ENCODE data around the gene TNFAIP2. TPM values are rescaled to one million over a fixed set of nuclear protein-coding genes. Genes with fewer than 3 reads are reported as not detected.
"Not testable (repeated sequence)": the region's sequence is repeated elsewhere in the genome, so short reads cannot be mapped to it uniquely, and the experiment has no call there.

TNFAIP2 gene
- polyA plus RNA-seq, 2 donors, result 93.7 to 219 TPM

DNA sequence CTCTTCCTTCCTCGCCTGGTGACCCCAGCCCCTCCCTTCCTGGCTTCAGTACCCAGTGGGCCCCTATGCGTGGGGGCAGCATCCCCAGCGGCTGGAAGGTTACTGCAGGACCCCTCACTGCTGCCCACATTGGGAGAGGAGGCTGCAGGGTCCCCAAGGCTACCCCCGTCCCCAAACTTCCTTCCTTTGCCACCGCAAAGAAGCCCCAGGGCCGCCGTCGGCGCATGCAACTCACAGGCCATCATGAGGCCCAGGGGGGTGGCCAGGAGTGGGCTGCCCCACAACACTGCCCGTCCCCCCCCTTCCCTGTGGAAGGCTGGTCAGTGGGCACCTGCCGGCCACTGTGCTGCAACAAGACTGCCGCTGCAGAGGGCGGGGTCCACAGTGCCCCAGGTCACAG lies 9.5 kb upstream of the TNFAIP2 start:
- Histone ChIP-seq H3K27me3 (ENCODE audit: control insufficient read depth in 1 of 2, insufficient read depth in 2 of 2, low read length in 2 of 2) (no peaks in the 10 kb centered on the region), H3K9me3 (ENCODE audit: control insufficient read depth in 2 of 2, insufficient read depth in 1 of 2, low read depth in 1 of 2, low read length in 1 of 2) (no peaks in the 10 kb centered on the region), H3K4me3 (ENCODE audit: low read depth in 1 of 2, low read length in 2 of 2) (no peak overlapping the region), H3K4me1 (ENCODE audit: control insufficient read depth in 2 of 2, insufficient read depth in 2 of 2, low read length in 1 of 2) (peaks cover 13 to 29% of the 10 kb centered on the region in 2 donors), H3K36me3 (ENCODE audit: control insufficient read depth in 2 of 2, insufficient read depth in 2 of 2, low read length in 1 of 2) (no peaks in the 10 kb centered on the region), H3K27ac (ENCODE audit: low read depth in 2 of 2, low read length in 1 of 2) (no peak overlapping the region)
- 87% methylated on average over 12 to 13 of the region's 13 CpGs for WGBS, 2 donors

DNA sequence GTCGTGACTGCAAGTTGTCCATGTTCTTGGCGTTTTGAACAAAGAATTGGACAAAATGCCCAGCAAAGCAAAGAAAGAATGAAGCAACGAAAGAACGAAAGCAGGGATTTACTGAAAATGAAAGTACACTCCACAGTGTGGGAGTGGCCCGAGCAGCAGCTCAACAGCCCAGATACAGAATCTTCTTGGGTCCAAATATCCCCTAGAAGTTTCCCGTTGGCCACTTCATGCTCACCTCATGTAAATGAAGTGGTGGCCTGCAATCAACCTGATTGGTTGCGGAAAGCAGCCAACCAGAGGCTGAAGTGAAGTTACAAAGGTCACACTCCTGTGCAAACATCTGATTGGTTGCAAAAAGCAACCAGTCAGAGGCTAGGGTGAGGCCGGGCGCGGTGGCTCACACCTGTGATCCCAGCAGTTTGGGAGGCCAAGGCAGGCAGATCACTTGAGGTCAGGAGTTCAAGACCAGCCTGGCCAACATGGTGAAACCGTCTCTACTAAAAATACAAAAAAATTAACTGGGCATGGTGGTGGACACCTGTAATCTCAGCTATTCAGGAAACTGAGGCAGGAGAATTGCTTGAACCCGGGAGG lies 8.1 kb upstream of the TNFAIP2 start:
- H3K4me1 ChIP-seq (ENCODE audit: control insufficient read depth in 2 of 2, insufficient read depth in 2 of 2, low read length in 1 of 2), result peaks cover 13 to 27% of the 10 kb centered on the region in 2 donors
- not testable (repeated sequence) for H3K9me3 ChIP-seq (ENCODE audit: control insufficient read depth in 2 of 2, insufficient read depth in 1 of 2, low read depth in 1 of 2, low read length in 1 of 2); H3K36me3 ChIP-seq (ENCODE audit: control insufficient read depth in 2 of 2, insufficient read depth in 2 of 2, low read length in 1 of 2); H3K27me3 ChIP-seq (ENCODE audit: control insufficient read depth in 1 of 2, insufficient read depth in 2 of 2, low read length in 2 of 2); H3K4me3 ChIP-seq (ENCODE audit: low read depth in 1 of 2, low read length in 2 of 2)
- 56 to 57% methylated on average over 12 of the region's 12 CpGs for WGBS, 2 donors
- peak overlapping the region in 1 of 2 donors; percentile 47 for H3K27ac ChIP-seq (ENCODE audit: low read depth in 2 of 2, low read length in 1 of 2)

DNA sequence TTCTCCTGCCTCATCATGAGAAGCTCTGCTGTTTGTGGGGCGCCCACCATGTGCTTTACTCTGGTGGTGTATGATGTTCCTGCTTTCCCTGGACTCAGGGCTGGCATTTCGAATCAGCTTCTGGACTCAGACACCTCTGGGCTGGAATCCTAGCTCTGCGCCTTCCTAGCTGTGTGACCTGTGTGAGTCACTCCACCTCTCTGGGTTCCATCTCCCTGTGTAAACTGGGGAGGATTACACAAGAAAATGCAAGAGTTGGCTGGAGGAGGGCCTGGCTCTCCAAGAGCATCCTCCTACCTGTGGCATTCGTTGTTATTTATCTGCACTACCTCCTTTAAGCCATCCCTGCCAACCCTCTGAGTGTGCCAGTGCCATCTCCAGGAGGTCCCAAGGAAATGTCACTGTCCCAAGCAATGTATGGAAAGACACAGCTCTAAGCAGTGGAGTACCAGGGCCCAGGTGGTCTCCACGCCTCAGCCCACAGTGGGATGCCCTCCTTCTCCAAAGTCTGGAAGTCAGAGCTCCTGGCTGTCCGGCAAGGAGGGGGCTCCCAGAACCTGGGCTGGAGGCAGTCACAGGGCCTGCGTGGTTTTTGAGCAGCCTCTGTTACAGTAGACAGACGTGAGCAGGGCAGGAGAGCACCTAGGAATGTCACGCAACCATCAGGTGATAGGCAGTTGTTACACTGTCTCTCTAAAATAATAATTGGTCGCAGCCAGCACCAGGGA lies 7.3 kb upstream of the TNFAIP2 start:
- no peaks in the 10 kb centered on the region for H3K27me3 ChIP-seq (ENCODE audit: control insufficient read depth in 1 of 2, insufficient read depth in 2 of 2, low read length in 2 of 2)
- WGBS, 2 donors, result 87 to 88% methylated on average over 10 of the region's 10 CpGs
- peaks cover 0 to 2% of the 10 kb centered on the region in 2 donors for H3K9me3 ChIP-seq (ENCODE audit: control insufficient read depth in 2 of 2, insufficient read depth in 1 of 2, low read depth in 1 of 2, low read length in 1 of 2)
- no peak overlapping the region for H3K27ac ChIP-seq (ENCODE audit: low read depth in 2 of 2, low read length in 1 of 2)
- peaks cover 12 to 25% of the 10 kb centered on the region in 2 donors for H3K4me1 ChIP-seq (ENCODE audit: control insufficient read depth in 2 of 2, insufficient read depth in 2 of 2, low read length in 1 of 2)
- no peaks in the 10 kb centered on the region for H3K36me3 ChIP-seq (ENCODE audit: control insufficient read depth in 2 of 2, insufficient read depth in 2 of 2, low read length in 1 of 2)
- H3K4me3 ChIP-seq (ENCODE audit: low read depth in 1 of 2, low read length in 2 of 2), result no peak overlapping the region

DNA sequence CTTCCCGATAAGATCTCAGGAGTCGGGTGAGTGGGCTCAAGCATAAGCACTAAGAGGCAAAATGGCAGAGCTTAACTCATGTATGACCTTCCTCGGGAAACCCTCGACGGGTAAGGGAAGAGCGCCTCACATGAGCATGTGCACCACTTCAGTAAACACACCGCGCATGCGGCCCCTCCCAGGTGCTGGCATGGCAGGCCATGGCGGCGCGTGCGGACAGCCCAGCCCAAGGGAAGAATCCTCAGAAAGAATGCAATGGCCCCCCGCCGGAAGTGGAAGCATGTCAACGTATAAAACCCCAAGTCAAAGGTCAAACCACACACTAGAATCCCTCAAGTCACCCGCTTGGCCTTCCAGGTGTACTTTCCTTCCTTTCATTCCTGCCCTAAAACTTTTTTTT lies 6.6 kb upstream of the TNFAIP2 start:
- Histone ChIP-seq H3K9me3 (ENCODE audit: control insufficient read depth in 2 of 2, insufficient read depth in 1 of 2, low read depth in 1 of 2, low read length in 1 of 2) (peaks cover 0 to 2% of the 10 kb centered on the region in 2 donors), H3K27ac (ENCODE audit: low read depth in 2 of 2, low read length in 1 of 2) (no peak overlapping the region), H3K36me3 (ENCODE audit: control insufficient read depth in 2 of 2, insufficient read depth in 2 of 2, low read length in 1 of 2) (no peaks in the 10 kb centered on the region), H3K4me3 (ENCODE audit: low read depth in 1 of 2, low read length in 2 of 2) (no peak overlapping the region), H3K4me1 (ENCODE audit: control insufficient read depth in 2 of 2, insufficient read depth in 2 of 2, low read length in 1 of 2) (peaks cover 10 to 25% of the 10 kb centered on the region in 2 donors), H3K27me3 (ENCODE audit: control insufficient read depth in 1 of 2, insufficient read depth in 2 of 2, low read length in 2 of 2) (no peaks in the 10 kb centered on the region)
- WGBS, 2 donors, result 85 to 89% methylated on average over 17 of the region's 17 CpGs

DNA sequence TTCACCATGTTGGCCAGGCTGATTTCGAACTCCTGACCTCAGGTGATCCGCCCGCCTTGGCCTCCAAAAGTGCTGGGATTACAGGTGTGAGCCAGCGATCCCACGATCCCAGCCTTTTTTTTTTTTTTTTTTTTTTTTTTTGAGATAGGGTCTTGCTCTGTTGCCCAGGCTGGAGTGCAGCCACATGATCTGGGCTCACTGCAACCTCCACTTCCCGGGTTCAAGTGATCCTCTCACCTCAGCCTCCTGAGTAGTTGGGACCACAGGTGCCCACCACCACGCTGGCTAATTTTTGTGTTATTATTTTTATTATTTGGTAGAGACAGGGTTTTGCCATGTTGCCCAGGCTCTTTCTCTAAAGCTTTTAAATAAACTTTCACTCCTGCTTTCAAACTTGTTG lies 5.8 kb upstream of the TNFAIP2 start:
- not testable (repeated sequence) for H3K4me3 ChIP-seq (ENCODE audit: low read depth in 1 of 2, low read length in 2 of 2); H3K27ac ChIP-seq (ENCODE audit: low read depth in 2 of 2, low read length in 1 of 2); H3K36me3 ChIP-seq (ENCODE audit: control insufficient read depth in 2 of 2, insufficient read depth in 2 of 2, low read length in 1 of 2); H3K27me3 ChIP-seq (ENCODE audit: control insufficient read depth in 1 of 2, insufficient read depth in 2 of 2, low read length in 2 of 2); H3K9me3 ChIP-seq (ENCODE audit: control insufficient read depth in 2 of 2, insufficient read depth in 1 of 2, low read depth in 1 of 2, low read length in 1 of 2)
- H3K4me1 ChIP-seq (ENCODE audit: control insufficient read depth in 2 of 2, insufficient read depth in 2 of 2, low read length in 1 of 2), result peaks cover 13 to 23% of the 10 kb centered on the region in 2 donors
- 94% methylated on average over 7 of the region's 7 CpGs for WGBS, 2 donors

DNA sequence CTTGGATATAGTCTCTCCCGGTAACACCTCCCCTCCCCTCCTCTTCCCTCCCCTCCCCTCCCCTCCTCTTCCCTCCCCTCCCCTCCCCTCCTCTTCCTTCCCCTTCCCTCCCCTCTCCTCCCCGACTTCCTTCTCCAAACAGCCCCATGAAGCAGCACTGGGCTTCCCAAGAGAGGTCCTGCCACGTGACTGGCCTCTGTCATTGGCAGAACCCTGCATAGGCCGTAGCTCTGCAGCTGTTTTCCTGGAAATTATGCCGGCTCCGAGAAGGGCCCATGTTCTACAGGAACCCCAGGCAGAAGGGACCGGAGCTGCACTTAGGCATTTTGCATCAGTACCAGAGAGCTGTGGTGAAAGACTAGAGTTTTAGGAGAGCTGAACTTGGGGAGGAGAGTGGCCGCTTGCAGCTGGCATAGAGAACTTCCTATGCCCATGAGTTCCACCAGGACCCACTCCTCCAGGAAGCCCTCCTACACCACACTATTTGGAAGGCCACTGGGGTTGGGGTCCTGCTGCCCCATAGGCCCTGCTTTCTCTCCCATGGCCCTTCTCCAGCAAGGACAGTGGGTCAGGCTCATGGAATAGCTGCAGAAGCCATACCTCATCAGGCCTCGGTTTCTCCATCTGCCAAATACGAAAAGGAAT lies 5.1 kb upstream of the TNFAIP2 start:
- Histone ChIP-seq H3K9me3 (ENCODE audit: control insufficient read depth in 2 of 2, insufficient read depth in 1 of 2, low read depth in 1 of 2, low read length in 1 of 2) (peaks cover 0 to 2% of the 10 kb centered on the region in 2 donors), H3K4me1 (ENCODE audit: control insufficient read depth in 2 of 2, insufficient read depth in 2 of 2, low read length in 1 of 2) (peaks cover 16 to 25% of the 10 kb centered on the region in 2 donors), H3K27ac (ENCODE audit: low read depth in 2 of 2, low read length in 1 of 2) (peak overlapping the region; percentile 61 to 66), H3K36me3 (ENCODE audit: control insufficient read depth in 2 of 2, insufficient read depth in 2 of 2, low read length in 1 of 2) (no peaks in the 10 kb centered on the region), H3K4me3 (ENCODE audit: low read depth in 1 of 2, low read length in 2 of 2) (no peak overlapping the region), H3K27me3 (ENCODE audit: control insufficient read depth in 1 of 2, insufficient read depth in 2 of 2, low read length in 2 of 2) (no peaks in the 10 kb centered on the region)
- WGBS, 2 donors, result 46 to 58% methylated on average over 9 of the region's 10 CpGs

DNA sequence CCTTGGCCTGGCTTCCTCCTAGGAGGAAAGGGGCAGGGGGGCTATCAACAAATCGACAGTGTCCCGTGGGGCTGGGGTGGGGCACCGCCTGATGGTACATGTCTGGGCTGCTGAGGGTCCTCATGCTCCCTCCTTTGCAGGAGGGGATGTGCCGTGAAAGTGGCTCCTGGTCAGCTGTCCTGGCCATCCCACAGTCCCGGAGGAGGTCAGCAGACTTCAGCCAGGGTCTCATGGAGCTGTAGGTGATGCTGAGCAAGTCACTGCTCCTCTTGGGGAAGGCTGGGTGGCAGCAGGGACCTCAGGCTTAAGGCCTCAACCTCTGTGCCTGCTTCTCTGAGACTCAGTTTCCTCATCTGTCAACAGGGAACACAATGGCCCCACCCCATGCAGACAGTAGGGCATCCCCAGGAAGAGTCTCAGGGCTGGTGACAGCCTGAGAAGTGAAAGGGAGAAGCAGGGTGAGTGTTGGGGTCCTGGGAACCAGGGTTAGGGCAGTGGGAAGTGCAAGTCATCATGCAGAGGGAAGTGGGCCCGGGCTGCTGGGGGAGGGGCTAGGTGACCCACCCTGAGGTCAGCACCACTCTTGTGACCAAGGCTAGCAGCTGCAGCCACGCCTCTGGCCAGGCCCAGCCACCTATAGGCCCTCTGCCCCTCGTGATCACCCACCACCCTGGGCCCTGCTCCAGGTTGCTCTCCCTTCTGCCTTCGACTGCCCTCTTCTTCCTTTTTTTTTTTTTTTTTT lies 4.4 kb upstream of the TNFAIP2 start:
- H3K9me3 ChIP-seq (ENCODE audit: control insufficient read depth in 2 of 2, insufficient read depth in 1 of 2, low read depth in 1 of 2, low read length in 1 of 2), result peaks cover 0 to 2% of the 10 kb centered on the region in 2 donors
- H3K4me1 ChIP-seq (ENCODE audit: control insufficient read depth in 2 of 2, insufficient read depth in 2 of 2, low read length in 1 of 2), result peaks cover 16 to 27% of the 10 kb centered on the region in 2 donors
- no peak overlapping the region for H3K4me3 ChIP-seq (ENCODE audit: low read depth in 1 of 2, low read length in 2 of 2)
- WGBS, 2 donors, result 76 to 85% methylated on average over 8 to 9 of the region's 9 CpGs
- H3K27ac ChIP-seq (ENCODE audit: low read depth in 2 of 2, low read length in 1 of 2), result peak overlapping the region; percentile 61 to 66
- H3K36me3 ChIP-seq (ENCODE audit: control insufficient read depth in 2 of 2, insufficient read depth in 2 of 2, low read length in 1 of 2), result no peaks in the 10 kb centered on the region
- no peaks in the 10 kb centered on the region for H3K27me3 ChIP-seq (ENCODE audit: control insufficient read depth in 1 of 2, insufficient read depth in 2 of 2, low read length in 2 of 2)

DNA sequence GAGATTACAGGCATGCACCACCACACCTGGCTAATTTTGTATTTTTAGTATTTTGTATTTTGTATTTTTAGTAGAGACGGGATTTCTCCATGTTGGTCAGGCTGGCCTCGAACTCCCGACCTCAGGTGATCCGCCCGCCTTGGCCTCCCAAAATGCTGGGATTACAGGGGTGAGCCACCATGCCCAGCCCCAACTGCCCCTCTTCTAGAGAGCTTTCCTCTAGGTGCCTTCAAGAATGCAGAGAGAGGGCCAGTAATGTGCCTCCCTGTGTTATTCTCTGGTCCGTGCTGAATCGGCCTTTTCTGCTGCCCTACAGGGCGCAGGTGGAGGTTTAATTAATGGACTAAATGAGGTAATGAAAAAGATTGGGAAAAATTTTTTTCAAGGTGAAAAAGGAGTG lies 3.7 kb upstream of the TNFAIP2 start:
- not testable (repeated sequence) for H3K27me3 ChIP-seq (ENCODE audit: control insufficient read depth in 1 of 2, insufficient read depth in 2 of 2, low read length in 2 of 2); H3K4me3 ChIP-seq (ENCODE audit: low read depth in 1 of 2, low read length in 2 of 2); H3K36me3 ChIP-seq (ENCODE audit: control insufficient read depth in 2 of 2, insufficient read depth in 2 of 2, low read length in 1 of 2); H3K27ac ChIP-seq (ENCODE audit: low read depth in 2 of 2, low read length in 1 of 2); H3K9me3 ChIP-seq (ENCODE audit: control insufficient read depth in 2 of 2, insufficient read depth in 1 of 2, low read depth in 1 of 2, low read length in 1 of 2)
- H3K4me1 ChIP-seq (ENCODE audit: control insufficient read depth in 2 of 2, insufficient read depth in 2 of 2, low read length in 1 of 2), result peaks cover 23 to 33% of the 10 kb centered on the region in 2 donors
- WGBS, 2 donors, result 95% methylated on average over 8 of the region's 8 CpGs

DNA sequence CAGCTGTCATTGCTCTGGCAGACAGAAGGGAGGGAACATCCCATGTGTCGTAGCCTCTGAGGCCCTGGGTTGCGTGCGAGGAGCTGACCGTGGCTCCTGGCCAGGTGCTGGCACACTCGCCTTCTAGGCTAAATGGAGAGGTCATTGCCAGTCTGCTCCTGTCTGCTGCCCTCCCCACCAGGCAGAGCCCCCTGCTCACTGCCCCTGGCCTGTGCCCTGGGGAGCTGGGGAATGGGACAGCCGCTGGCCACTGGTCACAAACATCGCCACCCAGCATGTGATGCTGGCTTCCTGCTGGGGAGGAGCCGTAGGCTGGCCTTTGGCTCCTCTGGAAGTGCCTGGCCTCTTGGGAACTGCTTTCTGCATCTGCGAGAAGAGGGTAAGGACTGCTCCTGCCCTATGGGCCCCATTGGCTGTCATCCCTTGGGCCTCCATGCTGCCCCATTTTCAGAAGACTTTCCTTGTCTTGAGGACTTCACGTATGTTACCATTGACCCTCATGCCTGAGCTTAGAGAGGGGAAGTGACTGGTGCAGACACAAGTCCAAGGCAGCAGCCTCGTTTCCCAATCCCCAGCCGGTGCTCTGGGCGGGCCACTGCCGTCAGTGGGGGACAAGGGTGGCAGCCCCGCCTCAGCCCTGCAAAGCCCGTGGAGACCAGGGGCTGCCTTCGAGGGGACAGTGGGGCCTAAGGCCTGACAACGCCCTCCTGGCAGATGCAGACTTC lies 2.0 kb upstream of the TNFAIP2 start:
- Histone ChIP-seq H3K27me3 (ENCODE audit: control insufficient read depth in 1 of 2, insufficient read depth in 2 of 2, low read length in 2 of 2) (no peaks in the 10 kb centered on the region), H3K9me3 (ENCODE audit: control insufficient read depth in 2 of 2, insufficient read depth in 1 of 2, low read depth in 1 of 2, low read length in 1 of 2) (peaks cover 0 to 2% of the 10 kb centered on the region in 2 donors), H3K4me3 (ENCODE audit: low read depth in 1 of 2, low read length in 2 of 2) (no peak overlapping the region), H3K36me3 (ENCODE audit: control insufficient read depth in 2 of 2, insufficient read depth in 2 of 2, low read length in 1 of 2) (no peaks in the 10 kb centered on the region), H3K4me1 (ENCODE audit: control insufficient read depth in 2 of 2, insufficient read depth in 2 of 2, low read length in 1 of 2) (peaks cover 26 to 37% of the 10 kb centered on the region in 2 donors), H3K27ac (ENCODE audit: low read depth in 2 of 2, low read length in 1 of 2) (peak overlapping the region; percentile 85 to 92)
- 27 to 32% methylated on average over 17 to 18 of the region's 18 CpGs for WGBS, 2 donors
